ENCODE results near the gene TMEM170A. TPM values are rescaled to one million over a fixed set of nuclear protein-coding genes. Genes with fewer than 3 reads are reported as not detected.

TMEM170A gene
- total and polyA plus RNA-seq, 10 of the 15 experiments (the other 5 are each of a cell fraction or from before 2014, with no cell fraction given), result 7.3 to 28.2 (median 20.9) TPM

DNA sequence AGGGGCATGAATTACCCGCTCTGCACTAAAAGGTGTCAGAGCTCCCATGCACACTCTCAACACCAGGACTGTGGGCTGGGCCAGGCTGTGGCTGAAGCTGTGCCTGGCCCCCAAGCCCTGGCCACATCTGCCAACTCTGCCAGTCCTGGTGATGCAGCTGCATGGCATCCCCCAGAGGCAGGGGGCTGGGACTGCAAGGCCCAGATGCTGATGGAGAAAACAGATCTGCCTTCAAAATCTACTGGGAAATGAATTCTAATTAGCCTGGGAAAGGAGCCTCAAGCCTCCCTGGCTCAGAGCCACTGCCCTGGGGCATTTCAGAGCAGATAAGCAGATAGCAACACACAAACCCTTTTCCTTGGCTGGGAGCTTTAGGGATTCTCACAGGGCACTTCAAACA lies 27.4 kb upstream of the TMEM170A start:
- DNase-seq (ENCODE audit: low read depth, low spot score) (no peak), FAIRE-seq (no peak), ATAC-seq (peak; percentile 64)
- TF ChIP-seq POLR2A (IDR thresholded peaks at IDR 0.05; ENCODE audit: low read depth, low read length), result no peak
- TF ChIP-seq ATF3 (IDR thresholded peaks at IDR 0.05; ENCODE audit: borderline replicate concordance, extremely low read depth, low read depth, low read length), result no peak
- no peak for TF ChIP-seq JUNB (IDR thresholded peaks at IDR 0.05)
- no peak for TF ChIP-seq MEF2B (IDR thresholded peaks at IDR 0.05; ENCODE audit: partially characterized antibody, poor library complexity, severe bottlenecking)
- TF ChIP-seq STAT3 (IDR thresholded peaks at IDR 0.05; ENCODE audit: low read depth, low read length), result no peak
- TF ChIP-seq, protein P1, sequence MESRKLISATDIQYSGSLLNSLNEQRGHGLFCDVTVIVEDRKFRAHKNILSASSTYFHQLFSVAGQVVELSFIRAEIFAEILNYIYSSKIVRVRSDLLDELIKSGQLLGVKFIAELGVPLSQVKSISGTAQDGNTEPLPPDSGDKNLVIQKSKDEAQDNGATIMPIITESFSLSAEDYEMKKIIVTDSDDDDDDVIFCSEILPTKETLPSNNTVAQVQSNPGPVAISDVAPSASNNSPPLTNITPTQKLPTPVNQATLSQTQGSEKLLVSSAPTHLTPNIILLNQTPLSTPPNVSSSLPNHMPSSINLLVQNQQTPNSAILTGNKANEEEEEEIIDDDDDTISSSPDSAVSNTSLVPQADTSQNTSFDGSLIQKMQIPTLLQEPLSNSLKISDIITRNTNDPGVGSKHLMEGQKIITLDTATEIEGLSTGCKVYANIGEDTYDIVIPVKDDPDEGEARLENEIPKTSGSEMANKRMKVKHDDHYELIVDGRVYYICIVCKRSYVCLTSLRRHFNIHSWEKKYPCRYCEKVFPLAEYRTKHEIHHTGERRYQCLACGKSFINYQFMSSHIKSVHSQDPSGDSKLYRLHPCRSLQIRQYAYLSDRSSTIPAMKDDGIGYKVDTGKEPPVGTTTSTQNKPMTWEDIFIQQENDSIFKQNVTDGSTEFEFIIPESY (IDR thresholded peaks at IDR 0.05), result no peak
- TF ChIP-seq SIX5 (IDR thresholded peaks at IDR 0.05; ENCODE audit: low read depth, low read length, severe bottlenecking), result no peak
- no peak for TF ChIP-seq SKIL (IDR thresholded peaks at IDR 0.05; ENCODE audit: low read depth, poor library complexity, severe bottlenecking)
- TF ChIP-seq CTCF (IDR thresholded peaks at IDR 0.05 in 2 of 3, conservative IDR thresholded peaks at IDR 0.05 in 1 of 3; ENCODE audit: control insufficient read depth in 2 of 3, extremely low read depth in 1 of 3, insufficient read depth in 1 of 3, low read depth in 3 of 3, low read length in 3 of 3), result peak; percentile 24 to 49 (median 41); a peak in 5 of 6 replicates
- peak; percentile 42 for TF ChIP-seq RAD21 (IDR thresholded peaks at IDR 0.05; ENCODE audit: insufficient read depth, low read depth, low read length)
- no peak for TF ChIP-seq TCF7 (IDR thresholded peaks at IDR 0.05; ENCODE audit: borderline replicate concordance)
- no peak for TF ChIP-seq IKZF2 (IDR thresholded peaks at IDR 0.05)
- no peak for TF ChIP-seq IRF5 (IDR thresholded peaks at IDR 0.05; ENCODE audit: borderline replicate concordance)
- SMC1A ChIA-PET (ENCODE audit: uncharacterized antibody, unreplicated experiment), result interaction anchor here (1.3 to 2.7 kb wide), 3 partner anchors 16 to 20 kb away, joined by 3 to 10 read pairs (median 4); no protein-coding TSS in a partner anchor
- no peaks in the 10 kb centered on the region; a peak in 1 of 4 replicates for H3K27me3 ChIP-seq (replicated peaks in 1 of 2; ENCODE audit: control insufficient read depth in 2 of 2, insufficient read depth in 2 of 2, low read length in 1 of 2)
- no peaks in the 10 kb centered on the region for H3K9me3 ChIP-seq (replicated peaks; ENCODE audit: control insufficient read depth, insufficient read depth, low read length)
- BruUV-seq (replicated peaks), result no TSS peak
- no peak overlapping the region for H3K9ac ChIP-seq (ENCODE audit: control insufficient read depth, insufficient read depth, low read length)
- CTCF ChIA-PET, result interaction anchor here (1.4 to 2.4 kb wide), 3 partner anchors 21 to 58 kb away, joined by 4 to 16 read pairs (median 6); no protein-coding TSS in a partner anchor
- peaks cover 29% of the 10 kb centered on the region for H3K4me1 ChIP-seq (ENCODE audit: control insufficient read depth, insufficient read depth, low read length)
- POLR2A ChIA-PET, result interaction anchor here (1.0 kb wide), 1 partner anchor 25 kb away, joined by 3 read pairs; no protein-coding TSS in a partner anchor
- in situ Hi-C loops (cut with MboI), result no loop called here
- no peaks in the 10 kb centered on the region for H3K79me2 ChIP-seq (ENCODE audit: control insufficient read depth, insufficient read depth, low read length)
- RAD21 ChIA-PET (ENCODE audit: unreplicated experiment), result interaction anchor here (0.6 to 2.4 kb wide), 3 partner anchors 15 to 25 kb away, joined by 3 to 14 read pairs (median 5); no protein-coding TSS in a partner anchor
- no peak overlapping the region for H3K4me3 ChIP-seq
- H3K27ac ChIP-seq (ENCODE audit: control insufficient read depth, insufficient read depth), result no peak overlapping the region
- no peaks in the 10 kb centered on the region for H4K20me1 ChIP-seq (ENCODE audit: control insufficient read depth, insufficient read depth)
- no peaks in the 10 kb centered on the region for H3K36me3 ChIP-seq (ENCODE audit: control insufficient read depth in 2 of 2, insufficient read depth in 2 of 2, low read length in 1 of 2)
- WGBS (ENCODE audit: insufficient coverage, insufficient replicate concordance, low lambda C conversion rate, missing lambda C conversion rate), result 100% methylated on average over 1 of the region's 1 CpG
- H3K4me2 ChIP-seq (ENCODE audit: control insufficient read depth, insufficient read depth), result no peak overlapping the region
- peak overlapping the region; percentile 64 for H2AFZ ChIP-seq (ENCODE audit: control insufficient read depth, low read depth, low read length)
- intact Hi-C loops (cut with micrococcal nuclease; ENCODE audit: unreplicated experiment), result no loop called here
